Endothelial cell of umbilical vein (primary cell): Measurements from ENCODE around the gene SPDYC. TPM values are rescaled to one million over a fixed set of nuclear protein-coding genes. Genes with fewer than 3 reads are reported as not detected.

Source experiments
- BruUV-seq: library from RNA; stranded (reverse); fragments of 400-500 nt; replicated peaks from 2 replicates; lab custom pipeline; 2021; lab: Mats Ljungman, UMichigan
- CTCF ChIA-PET: fragments of 300-600, 350-600 bp; sonication (Branson Sonifier 250); formaldehyde crosslinking; loops from one replicate; lab custom pipeline; 2021; ENCODE audit warnings: antibody characterized with exemption, inconsistent platforms; lab: Charles Lee
- POLR2A ChIA-PET: fragments of 300-600, 350-600 bp; sonication (Branson Sonifier 250); formaldehyde crosslinking; loops from one replicate; lab custom pipeline; 2021; ENCODE audit warnings: antibody characterized with exemption, inconsistent platforms; lab: Charles Lee
- DNase-seq: peaks from one replicate; pipeline ENCODE4 v3.0.0-alpha.2; 2011; ENCODE audit warnings: low read depth, low spot score
- FAIRE-seq: peaks from 2 replicates; lab custom pipeline; 2011; peaks lifted over from hg19 to GRCh38; lab: Jason Lieb, UNC
- H2AFZ ChIP-seq: 2 replicates; pipeline ENCODE4 v1.6.0; 2012; ENCODE audit warnings: low read depth, low read length, control low read depth, inconsistent platforms
- H3K27ac ChIP-seq: 2 replicates; pipeline ENCODE4 v1.5.1; 2011; ENCODE audit warnings: low read depth, mild to moderate bottlenecking, control low read depth, low read length, moderate library complexity; ENCODE audit not compliant: insufficient read depth
- H3K27me3 ChIP-seq, 2 experiments: 2 replicates each; pipeline versions ENCODE4 v1.6.0 to v1.6.1; 2011; ENCODE audit warnings: low read length in 2 of 2, mixed read lengths in 1 of 2; ENCODE audit not compliant: control insufficient read depth in 2 of 2, insufficient read depth in 2 of 2
- H3K36me3 ChIP-seq, 2 experiments: 2 replicates in 1 of 2; 3 replicates in 1 of 2; pipeline ENCODE4 v1.5.1; 2011; ENCODE audit warnings: low read length in 2 of 2, mild to moderate bottlenecking in 1 of 2, moderate library complexity in 1 of 2; ENCODE audit not compliant: control insufficient read depth in 2 of 2, insufficient read depth in 2 of 2; ENCODE audit errors: extremely low read depth in 1 of 2
- H3K4me1 ChIP-seq: 3 replicates; pipeline ENCODE4 v1.5.1; 2011; ENCODE audit warnings: mild to moderate bottlenecking, low read length; ENCODE audit not compliant: control insufficient read depth, insufficient read depth; ENCODE audit errors: extremely low read depth
- H3K4me2 ChIP-seq: 2 replicates; pipeline ENCODE4 v1.6.1; 2011; ENCODE audit warnings: low read length, control low read depth, mixed read lengths; ENCODE audit not compliant: insufficient read depth
- H3K4me3 ChIP-seq, 3 experiments: fragments of 200-600 bp in 1 of 3; sonication (generic), shearing (Covaris generic) in 1 of 3; replicated peaks in 1 of 3; 2 replicates each; pipeline ENCODE4 v1.5.1; 2011 to 2016; ENCODE audit warnings: control low read depth in 3 of 3, low read length in 3 of 3, mild to moderate bottlenecking in 2 of 3, inconsistent platforms in 1 of 3, low read depth in 1 of 3, moderate library complexity in 1 of 3; ENCODE audit not compliant: insufficient read depth in 1 of 3
- H3K79me2 ChIP-seq: 2 replicates; pipeline ENCODE4 v1.6.0; 2012; ENCODE audit warnings: low read length, inconsistent platforms; ENCODE audit not compliant: control insufficient read depth, insufficient read depth
- H3K9ac ChIP-seq: replicated peaks from 2 replicates; pipeline ENCODE3; 2011; ENCODE audit warnings: low read length, control low read depth; ENCODE audit not compliant: insufficient read depth; ENCODE audit errors: extremely low read depth
- H3K9me1 ChIP-seq: replicated peaks from 3 replicates; pipeline ENCODE4 v1.6.0; 2011; ENCODE audit warnings: mild to moderate bottlenecking, low read length; ENCODE audit not compliant: control insufficient read depth, insufficient read depth; ENCODE audit errors: extremely low read depth
- H3K9me3 ChIP-seq: replicated peaks from 2 replicates; pipeline ENCODE4 v1.5.1; 2012; ENCODE audit warnings: low read length, inconsistent platforms; ENCODE audit not compliant: control insufficient read depth, insufficient read depth
- H4K20me1 ChIP-seq: replicated peaks from 2 replicates; pipeline ENCODE3; 2011; ENCODE audit warnings: mild to moderate bottlenecking, low read length; ENCODE audit not compliant: control insufficient read depth, insufficient read depth; ENCODE audit errors: extremely low read depth
- CTCF ChIP-seq, 2 donors: IDR thresholded peaks; 1 replicate in 1 of 2; 2 replicates in 1 of 2; pipeline ENCODE4 v1.5.1; 2011; ENCODE audit warnings: low read length in 2 of 2, mild to moderate bottlenecking in 2 of 2, moderate library complexity in 2 of 2, control low read depth in 1 of 2, inconsistent platforms in 1 of 2, low read depth in 1 of 2; ENCODE audit not compliant: insufficient read depth in 1 of 2; ENCODE audit errors: extremely low read depth in 1 of 2
- EZH2 ChIP-seq: IDR thresholded peaks from 2 replicates; pipeline ENCODE4 v1.6.1; 2012; ENCODE audit warnings: borderline replicate concordance, low read depth, mild to moderate bottlenecking, moderate library complexity, low read length, inconsistent platforms; ENCODE audit not compliant: severe bottlenecking
- FOS ChIP-seq: IDR thresholded peaks from 2 replicates; pipeline ENCODE4 v1.6.1; 2011; ENCODE audit warnings: mild to moderate bottlenecking, low read length, moderate library complexity, borderline replicate concordance; ENCODE audit not compliant: insufficient read depth
- GATA2 ChIP-seq: IDR thresholded peaks from 2 replicates; pipeline ENCODE4 v1.7.0; 2011; ENCODE audit warnings: low read depth, mild to moderate bottlenecking, moderate library complexity, mixed read lengths, low read length; ENCODE audit not compliant: insufficient read length, insufficient read depth
- JUN ChIP-seq: IDR thresholded peaks from 2 replicates; pipeline ENCODE4 v1.6.1; 2011; ENCODE audit warnings: borderline replicate concordance, low read depth; ENCODE audit not compliant: insufficient read length, insufficient read depth
- MAX ChIP-seq: IDR thresholded peaks from 2 replicates; pipeline ENCODE4 v1.6.1; 2011; ENCODE audit not compliant: insufficient read depth, insufficient read length
- MYC ChIP-seq: IDR thresholded peaks from one replicate; pipeline ENCODE4 v1.6.1; 2011; ENCODE audit warnings: mild to moderate bottlenecking, low read depth, low read length
- POLR2A ChIP-seq: IDR thresholded peaks from 2 replicates; pipeline ENCODE4 v1.6.1; 2012; ENCODE audit warnings: low read depth, mild to moderate bottlenecking, control low read depth, low read length
- POLR2AphosphoS5 ChIP-seq: IDR thresholded peaks from 2 replicates; pipeline ENCODE4 v1.6.1; 2012; ENCODE audit warnings: low read depth, mild to moderate bottlenecking, control low read depth, low read length, moderate library complexity; ENCODE audit not compliant: insufficient read depth
- dilution Hi-C: fragments of 300-500 bp; cut with MboI; formaldehyde crosslinking; loops from one replicate; pipeline ENCODE4 v1.15.0; 2019; ENCODE audit warnings: low sequenced_read_pairs; ENCODE audit not compliant: extremely low pct_ligation_motif_present
- intact Hi-C: fragments of 100-400 bp; cut with micrococcal nuclease; formaldehyde crosslinking; loops from one replicate; pipeline ENCODE4 v1.10.0; 2022
- polyA plus RNA-seq, 4 experiments: library from polyadenylated mRNA; depleted of rRNA in 3 of 4; stranded (reverse) in 3 of 4; unstranded in 1 of 4; fragments of >200 nt; gene quantifications; 2 replicates each; pipeline versions ENCODE4 v1.2.1 to v1.2.3, GENCODE V29; 2011 to 2012; ENCODE audit warnings: missing spikeins in 1 of 4
- total RNA-seq: library from RNA; stranded (reverse); gene quantifications from 2 replicates; pipeline ENCODE4 v1.2.3, GENCODE V29; 2021

Gene SPDYC
- total and polyA plus RNA-seq, 2 donors (not counting 3 experiments of a cell fraction or from before 2014, with no cell fraction given) = not detected

GRCh38 chr11:65181569-65182257 is 11.7 kb downstream of the SPDYC start, which contains the start of gene CAPN1:
Gene CAPN1 (plus strand): TSS chr11:65181928. CDS start chr11:65182702, 774 bp downstream.
- H3K9me1 ChIP-seq = no peaks in the 10 kb centered on the region
- peaks cover 9% of the 10 kb centered on the region for H3K4me1 ChIP-seq
- peak within 1 kb of the TSS; percentile 84 for H3K4me2 ChIP-seq
- H3K27me3 ChIP-seq = no peaks in the 10 kb centered on the region
- no peaks in the 10 kb centered on the region for H4K20me1 ChIP-seq
- peaks cover 22% of the 10 kb centered on the region for H3K79me2 ChIP-seq
- no TSS peak for BruUV-seq
- peak within 1 kb of the TSS; percentile 83 for H2AFZ ChIP-seq
- no peaks in the 10 kb centered on the region for H3K9me3 ChIP-seq
- H3K27ac ChIP-seq = peak within 1 kb of the TSS; percentile 58
- TF ChIP-seq MAX (no peak), GATA2 (peak; percentile 63), CTCF (IDR thresholded peaks at IDR 0.05; ENCODE audit: extremely low read depth in 1 of 2, insufficient read depth in 1 of 2, low read depth in 1 of 2, low read length in 2 of 2) (no peak), EZH2 (no peak), FOS (peak; percentile 27), MYC (no peak), POLR2AphosphoS5 (peak; percentile 77), JUN (no peak), POLR2A (peak; percentile 53)
- FAIRE-seq (peak; percentile 89), DNase-seq (peak; percentile 71)
- POLR2A ChIA-PET = interaction anchor here (1.0 to 1.3 kb wide), 2 partner anchors 13 to 47 kb away, joined by 3 to 4 read pairs; partner anchors contain the start of gene SYVN1
- CTCF ChIA-PET = interaction anchor here (1.0 to 3.4 kb wide), 15 partner anchors 12 to 148 kb away, joined by 3 to 27 read pairs (median 6); partner anchors contain the start of genes FAU, MRPL49, POLA2 and SPDYC
- intact Hi-C loops = loop anchor here (1.0 to 2.0 kb wide), 2 partner anchors 47 to 65 kb away; partner anchors contain the start of genes SYVN1 and ZNHIT2
- peak within 1 kb of the TSS; percentile 83 for H3K9ac ChIP-seq
- peaks cover 0 to 9% of the 10 kb centered on the region in 2 experiments for H3K36me3 ChIP-seq
- H3K4me3 ChIP-seq = peak within 1 kb of the TSS; percentile 80 to 92 (median 86)
- dilution Hi-C loops = no loop called here
